A673 (cell line): ENCODE results near the gene PNN.

Experiments used
- EZH2 ChIP-seq: fragments of 200-600 bp; sonication (generic); IDR thresholded peaks from 2 replicates; pipeline ENCODE4 v1.6.1; 2017; ENCODE audit warnings: borderline replicate concordance, low read depth, mild to moderate bottlenecking, mixed read lengths, antibody characterized with exemption, low read length; ENCODE audit not compliant: poor library complexity, severe bottlenecking
- TF ChIP-seq, protein P1 (sequence below): fragments of 300-800, 200-600 bp; sonication (generic); conservative IDR thresholded peaks from 2 replicates; pipeline ENCODE4 v1.5.1; 2017; ENCODE audit warnings: low read depth, mild to moderate bottlenecking, antibody characterized with exemption, low read length, moderate library complexity, mixed read lengths

DNA sequence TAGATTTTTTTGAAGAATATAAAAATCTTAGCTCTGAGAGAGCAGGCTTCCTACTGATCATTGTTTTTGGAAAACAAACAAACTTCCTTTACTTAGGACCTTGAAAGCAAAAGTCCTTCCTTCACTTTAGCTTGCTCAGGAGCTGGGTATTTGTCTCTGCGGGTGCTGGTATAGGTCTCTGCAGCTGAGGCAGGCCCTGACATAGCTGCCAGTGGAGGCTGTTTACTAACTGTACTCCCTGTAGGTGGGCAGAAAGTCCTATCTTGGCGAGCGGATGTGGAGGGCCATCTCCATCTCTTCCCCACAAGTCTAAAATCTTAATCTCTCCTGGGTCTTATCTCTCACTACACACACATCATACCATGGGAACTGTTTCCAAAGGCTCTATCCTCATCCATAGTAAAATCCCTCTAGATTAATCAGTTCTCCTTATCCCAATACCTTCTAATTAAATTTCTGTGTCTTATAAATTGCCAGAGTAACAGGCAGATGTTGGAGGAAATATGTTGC lies 54.6 kb downstream of the PNN start:
- TF ChIP-seq, protein P1, sequence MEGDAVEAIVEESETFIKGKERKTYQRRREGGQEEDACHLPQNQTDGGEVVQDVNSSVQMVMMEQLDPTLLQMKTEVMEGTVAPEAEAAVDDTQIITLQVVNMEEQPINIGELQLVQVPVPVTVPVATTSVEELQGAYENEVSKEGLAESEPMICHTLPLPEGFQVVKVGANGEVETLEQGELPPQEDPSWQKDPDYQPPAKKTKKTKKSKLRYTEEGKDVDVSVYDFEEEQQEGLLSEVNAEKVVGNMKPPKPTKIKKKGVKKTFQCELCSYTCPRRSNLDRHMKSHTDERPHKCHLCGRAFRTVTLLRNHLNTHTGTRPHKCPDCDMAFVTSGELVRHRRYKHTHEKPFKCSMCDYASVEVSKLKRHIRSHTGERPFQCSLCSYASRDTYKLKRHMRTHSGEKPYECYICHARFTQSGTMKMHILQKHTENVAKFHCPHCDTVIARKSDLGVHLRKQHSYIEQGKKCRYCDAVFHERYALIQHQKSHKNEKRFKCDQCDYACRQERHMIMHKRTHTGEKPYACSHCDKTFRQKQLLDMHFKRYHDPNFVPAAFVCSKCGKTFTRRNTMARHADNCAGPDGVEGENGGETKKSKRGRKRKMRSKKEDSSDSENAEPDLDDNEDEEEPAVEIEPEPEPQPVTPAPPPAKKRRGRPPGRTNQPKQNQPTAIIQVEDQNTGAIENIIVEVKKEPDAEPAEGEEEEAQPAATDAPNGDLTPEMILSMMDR: no peak
- no peak for TF ChIP-seq EZH2
